GM19023 (cell line): ENCODE results near the gene EID2.
A peak's percentile ranks its signal among the peaks of the same experiment; 100 is the strongest.

ENCODE experiments used
- ATAC-seq: cut with Tn5 transposase; IDR thresholded peaks from one replicate; pipeline ENCODE4 v1.9.1; 2021; ENCODE audit warnings: mild to moderate bottlenecking, moderate library complexity; ENCODE audit not compliant: unreplicated experiment

The EID2 gene

DNA sequence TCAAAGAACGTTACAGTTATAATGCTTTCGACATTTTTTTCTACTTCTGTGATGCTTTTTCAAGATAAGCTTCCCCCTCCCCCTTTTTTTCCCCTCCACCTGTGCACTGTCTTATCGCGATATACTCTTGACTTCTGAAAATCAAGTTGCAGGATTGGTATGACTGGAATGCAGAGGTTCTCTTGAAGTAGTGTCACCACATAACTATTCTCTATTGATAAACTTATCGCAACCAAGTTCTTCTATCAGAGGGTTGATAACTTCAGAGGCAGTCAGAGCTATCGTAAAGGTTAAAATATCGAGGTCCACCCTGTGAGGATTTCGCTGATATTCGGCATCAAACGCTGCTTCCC is 820 bp downstream of the EID2 start:
- no peak for ATAC-seq

DNA sequence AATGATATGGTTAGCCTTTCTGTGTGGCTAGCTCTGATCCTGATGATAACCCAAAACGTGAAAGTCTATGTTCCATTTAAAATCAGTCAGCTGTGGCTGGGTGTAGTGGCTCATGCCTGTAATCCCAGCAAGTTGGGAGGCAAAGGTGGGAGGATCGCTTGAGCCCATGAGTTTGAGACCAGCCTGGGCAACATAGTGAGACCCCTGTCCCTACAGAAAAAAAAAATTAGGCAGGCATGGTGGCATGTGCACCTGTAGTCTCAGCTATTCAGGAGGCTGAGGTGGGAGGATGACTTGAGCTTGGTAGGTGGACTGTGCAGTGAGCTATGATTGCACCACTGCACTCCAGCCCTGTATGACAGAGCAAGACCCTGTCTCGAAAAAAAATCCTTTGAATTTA is 6.2 kb downstream of the EID2 start:
- no peak for ATAC-seq

DNA sequence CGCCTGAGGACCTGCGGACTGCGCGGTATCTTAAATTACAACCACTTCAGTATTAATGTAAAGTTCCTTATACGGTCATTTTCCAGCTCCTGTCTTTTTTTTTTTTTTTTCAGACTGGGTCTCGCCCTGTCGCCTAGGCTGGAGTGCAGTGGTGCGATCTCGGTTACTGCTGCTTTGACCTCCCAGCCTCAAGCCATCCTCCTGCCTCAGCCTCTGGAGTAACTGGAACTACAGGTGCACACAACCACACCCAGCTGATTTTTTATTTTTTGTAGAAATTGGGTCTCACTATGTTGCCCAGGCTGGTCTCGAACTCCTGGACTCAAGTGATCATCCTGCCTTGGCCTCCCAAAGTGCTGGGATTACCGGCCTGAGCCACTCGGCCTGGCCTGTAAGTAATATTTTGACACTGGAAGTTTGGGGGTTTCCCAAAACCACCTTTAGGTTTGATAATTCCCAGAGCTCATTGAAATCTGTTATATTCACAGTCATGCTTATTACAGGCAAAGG is 6.9 kb downstream of the EID2 start:
- no peak for ATAC-seq

DNA sequence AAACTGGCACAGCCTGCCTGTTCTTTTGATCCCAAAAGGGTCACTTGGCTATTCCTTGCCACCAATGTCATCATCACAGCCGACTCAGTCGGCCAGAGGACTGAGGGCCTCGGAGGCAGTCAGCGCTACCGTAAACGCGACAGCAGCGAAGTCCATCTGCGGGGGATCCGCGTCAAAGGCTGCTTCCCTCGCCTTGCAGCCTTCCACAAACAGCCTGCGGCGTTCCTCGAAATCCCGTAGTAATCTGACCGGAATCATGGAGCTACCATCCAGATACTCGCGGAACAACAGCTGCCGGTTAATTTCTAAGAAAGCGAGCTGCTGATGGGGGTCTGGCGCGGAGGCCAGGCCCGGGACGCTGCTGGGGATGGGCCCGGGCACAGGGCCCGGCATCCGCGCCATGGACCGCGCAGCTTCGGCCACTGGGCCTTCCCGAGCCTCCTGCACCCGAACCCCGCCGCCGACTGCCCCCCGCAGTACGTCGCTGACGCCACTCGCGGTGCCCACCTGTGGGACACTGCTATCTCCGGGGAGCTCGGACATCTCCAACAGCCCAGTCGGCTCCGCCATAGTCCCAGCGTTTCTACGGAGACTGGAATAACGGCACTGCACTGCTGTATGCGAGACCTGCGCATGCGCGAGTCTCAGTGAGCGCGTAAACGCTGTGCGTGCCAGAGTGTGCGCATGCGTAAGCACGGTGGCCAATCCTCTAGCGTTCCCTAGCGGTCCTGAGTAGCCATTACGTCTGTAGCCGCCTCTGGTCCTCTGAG is 7.5 kb downstream of the EID2 start, which contains the start of gene EID2B:
EID2B (minus strand) TSS at position 620 of the 770 bp plus-strand sequence; CDS start at position 570, 50 bp downstream.
- ATAC-seq, result peak; percentile 83

DNA sequence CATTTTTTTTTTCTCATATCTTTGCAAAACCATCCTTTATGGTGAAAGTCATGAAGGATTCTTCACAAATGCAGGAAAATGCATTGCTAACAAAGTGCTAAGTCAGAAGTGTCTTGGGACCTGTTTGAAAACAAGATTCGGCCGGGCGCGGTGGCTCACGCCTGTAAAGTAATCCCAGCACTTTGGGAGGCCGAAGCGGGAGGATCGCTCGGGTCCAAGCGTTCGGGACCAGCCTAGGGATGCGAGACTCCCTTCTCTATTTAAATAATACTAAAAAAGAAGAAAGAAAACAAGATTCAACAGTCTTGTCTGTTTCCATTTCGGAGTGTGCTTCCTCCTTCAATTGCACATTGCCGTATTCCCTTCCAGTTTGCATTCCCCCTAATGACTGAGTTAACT is 8.1 kb downstream of the EID2 start:
- no peak for ATAC-seq

DNA sequence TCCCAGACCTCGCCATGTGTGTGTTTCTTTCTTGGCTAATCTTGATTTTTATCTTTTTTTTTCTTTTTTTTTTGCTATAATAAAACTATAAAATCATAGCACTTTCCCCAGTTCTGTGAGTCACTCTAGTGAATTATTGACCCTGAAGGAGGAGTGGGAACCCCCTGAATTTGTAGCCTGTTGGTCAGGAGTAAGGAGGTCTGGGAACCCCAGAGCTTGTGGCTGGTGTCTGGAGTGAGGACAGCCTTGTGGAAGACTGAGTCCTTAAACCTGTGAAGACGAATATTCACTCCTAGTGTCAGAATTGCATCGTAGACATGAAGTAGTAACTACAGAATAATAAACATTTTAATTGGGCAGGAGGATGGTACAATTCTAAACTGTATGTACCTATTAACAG is 14.8 kb downstream of the EID2 start:
- ATAC-seq, result no peak

DNA sequence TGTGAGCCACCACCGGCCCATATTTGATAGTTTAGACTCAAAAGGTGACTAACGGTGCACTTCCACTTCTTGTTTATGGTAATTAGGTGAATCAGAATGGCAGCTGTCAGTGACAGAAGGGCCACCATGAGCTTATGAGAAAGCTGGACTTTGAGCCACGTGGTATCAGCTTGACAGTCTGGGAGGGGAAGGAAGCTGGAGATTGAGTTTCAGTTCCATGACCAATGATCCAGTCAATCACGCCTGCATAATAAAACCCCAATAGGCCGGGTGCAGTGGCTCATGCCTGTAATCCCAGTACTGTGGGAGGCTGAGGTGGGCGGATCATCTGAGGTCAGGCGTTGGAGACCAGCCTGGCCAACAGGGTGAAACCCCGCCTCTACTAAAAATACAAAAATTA is 15.5 kb downstream of the EID2 start:
- ATAC-seq, result no peak

DNA sequence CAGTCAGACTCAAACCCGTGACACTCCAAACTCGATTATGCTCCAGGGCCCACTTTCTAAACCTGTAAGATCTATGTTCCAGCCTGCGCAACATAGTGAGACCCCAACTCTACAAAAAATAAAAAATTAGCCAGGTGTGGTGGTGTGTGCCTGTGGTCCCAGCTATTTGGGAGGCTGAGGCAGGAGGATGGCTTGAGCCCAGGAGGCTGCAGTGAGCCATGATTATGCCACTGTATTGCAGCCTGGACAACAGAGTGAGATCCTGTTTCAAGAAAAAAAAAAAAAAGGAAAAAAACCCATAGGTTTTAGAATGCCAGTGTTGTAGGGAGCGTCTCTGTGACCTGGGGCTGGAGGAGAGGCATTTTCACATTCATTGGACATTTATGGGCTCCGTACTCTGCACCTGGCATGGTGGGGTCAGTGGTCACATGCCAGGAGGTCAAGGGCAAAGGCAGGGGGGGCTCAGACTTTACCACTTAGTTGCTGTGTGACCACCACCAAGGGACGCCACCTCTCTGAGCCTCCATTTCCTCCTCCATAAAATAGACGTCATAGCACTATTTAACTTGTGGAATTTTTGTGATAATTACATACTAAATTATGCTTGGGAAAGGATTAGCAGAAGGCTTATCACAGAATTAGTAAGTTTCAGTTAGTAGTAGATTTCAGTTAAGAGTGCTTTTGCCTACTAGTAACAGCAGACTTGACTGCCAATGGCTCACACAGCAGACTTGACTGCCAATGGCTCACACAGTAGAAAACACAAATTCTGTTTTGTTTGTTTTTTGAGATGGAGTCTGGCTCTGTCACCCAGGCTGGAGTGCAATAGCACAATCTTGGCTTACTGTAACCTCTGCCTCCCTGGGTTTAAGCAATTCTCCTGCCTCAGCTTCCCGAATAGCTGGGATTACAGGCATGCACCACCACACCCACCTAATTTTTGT is 19.1 kb downstream of the EID2 start:
- ATAC-seq, result no peak

DNA sequence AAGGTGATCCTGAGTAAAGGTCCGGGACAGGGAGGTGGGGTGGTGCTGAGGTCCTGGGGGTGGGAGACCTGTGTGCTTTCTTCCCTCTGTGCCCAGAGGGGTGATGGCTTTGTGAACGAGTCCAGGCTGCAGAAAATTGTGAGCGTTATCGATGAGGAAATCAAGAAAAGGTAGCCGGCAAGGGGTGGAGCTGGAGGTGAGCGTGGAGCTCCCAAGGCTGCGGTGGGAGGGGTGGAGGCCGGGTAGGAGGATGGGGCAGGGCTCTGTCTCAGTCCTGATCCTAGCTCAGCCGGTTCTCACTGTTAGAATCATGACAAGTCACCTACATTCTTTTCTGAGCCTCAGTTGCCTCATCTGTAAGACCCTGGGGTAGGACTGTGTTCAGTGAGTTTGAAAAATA is 21.0 kb downstream of the EID2 start:
- ATAC-seq, result no peak

DNA sequence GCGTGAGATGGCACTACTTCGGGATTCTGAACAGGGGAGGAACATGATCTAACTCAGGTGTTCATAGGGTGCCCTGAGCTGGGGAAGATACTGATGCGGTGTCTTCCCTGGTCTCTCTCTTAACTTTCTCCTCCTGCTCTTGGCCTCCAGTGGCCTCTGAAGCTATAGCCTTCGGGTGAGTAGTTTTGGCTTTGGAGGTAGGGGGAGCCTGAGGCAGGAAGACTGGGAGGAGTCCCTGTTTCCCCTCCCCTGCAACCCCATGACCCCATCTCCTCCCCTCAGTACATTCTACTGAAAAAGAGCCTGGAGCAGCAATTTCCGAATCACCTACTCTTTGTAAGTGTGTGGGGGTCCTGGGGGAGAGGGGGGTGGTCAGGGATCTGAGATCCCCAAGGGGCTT is 21.5 kb downstream of the EID2 start:
- ATAC-seq, result no peak

DNA sequence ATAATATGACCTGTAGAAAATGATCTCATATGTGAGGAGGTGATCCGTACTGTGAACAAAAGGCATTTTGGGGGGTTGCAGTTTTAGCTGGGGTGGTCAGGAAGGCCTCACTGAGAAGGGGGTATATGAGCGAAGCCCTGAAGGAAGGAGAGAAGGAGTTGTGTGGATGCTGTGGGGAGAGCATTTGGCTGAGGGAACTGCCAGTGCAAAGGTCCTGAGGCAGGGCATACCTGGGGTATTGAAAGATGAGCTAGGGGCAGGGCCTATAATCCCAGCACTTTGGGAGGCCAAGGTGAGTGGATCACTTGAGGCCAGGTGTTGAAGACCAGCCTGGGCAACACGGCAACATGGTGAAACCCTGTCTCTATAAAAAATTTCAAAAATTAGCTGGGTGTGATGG is 22.5 kb downstream of the EID2 start:
- no peak for ATAC-seq

DNA sequence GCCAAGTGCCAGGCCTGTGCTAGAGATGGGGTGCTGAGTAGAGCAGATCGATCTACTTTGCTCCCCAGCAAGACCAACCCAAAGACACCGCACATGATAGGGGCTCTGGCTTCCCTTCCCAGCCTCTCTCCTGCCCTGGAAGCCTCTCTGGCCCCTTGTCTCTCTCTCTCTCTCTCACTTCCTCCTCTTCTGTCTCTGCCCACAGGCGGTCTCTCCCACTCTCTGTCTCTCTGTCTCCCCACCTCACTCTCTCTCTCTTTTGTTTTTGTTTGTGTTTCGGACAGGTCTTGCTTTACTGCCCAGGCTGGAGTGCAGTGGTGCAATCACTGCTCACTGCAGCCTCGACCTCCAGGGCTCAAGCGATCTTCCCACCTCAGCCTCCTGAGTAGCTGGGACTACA is 23.7 kb downstream of the EID2 start:
- ATAC-seq, result no peak

DNA sequence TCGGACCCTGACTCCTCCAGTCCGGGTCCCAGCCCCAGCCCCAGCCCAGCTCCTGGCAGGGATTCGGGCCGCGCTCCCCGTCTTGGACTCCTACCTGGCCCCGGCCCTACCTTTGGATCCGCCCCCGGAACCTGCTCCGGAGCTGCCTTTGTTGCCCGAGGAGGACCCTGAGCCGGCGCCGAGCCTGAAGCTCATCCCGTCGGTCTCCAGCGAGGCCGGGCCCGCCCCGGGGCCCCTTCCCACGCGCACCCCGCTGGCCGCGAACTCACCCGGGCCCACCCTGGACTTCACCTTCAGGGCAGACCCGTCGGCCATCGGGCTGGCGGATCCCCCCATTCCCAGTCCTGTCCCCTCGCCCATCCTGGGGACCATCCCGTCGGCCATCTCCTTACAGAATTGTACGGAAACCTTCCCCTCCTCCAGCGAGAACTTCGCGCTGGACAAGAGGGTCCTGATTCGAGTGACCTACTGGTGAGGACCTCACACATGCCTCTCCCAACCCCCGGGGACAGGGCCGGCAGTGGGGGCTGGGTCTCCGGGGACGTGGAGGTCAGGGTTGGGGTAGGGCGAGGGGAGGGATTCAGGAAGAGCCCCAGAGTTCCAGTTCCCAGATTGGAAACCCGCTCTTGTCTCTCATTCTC is 24.3 kb downstream of the EID2 start:
- ATAC-seq, result no peak

DNA sequence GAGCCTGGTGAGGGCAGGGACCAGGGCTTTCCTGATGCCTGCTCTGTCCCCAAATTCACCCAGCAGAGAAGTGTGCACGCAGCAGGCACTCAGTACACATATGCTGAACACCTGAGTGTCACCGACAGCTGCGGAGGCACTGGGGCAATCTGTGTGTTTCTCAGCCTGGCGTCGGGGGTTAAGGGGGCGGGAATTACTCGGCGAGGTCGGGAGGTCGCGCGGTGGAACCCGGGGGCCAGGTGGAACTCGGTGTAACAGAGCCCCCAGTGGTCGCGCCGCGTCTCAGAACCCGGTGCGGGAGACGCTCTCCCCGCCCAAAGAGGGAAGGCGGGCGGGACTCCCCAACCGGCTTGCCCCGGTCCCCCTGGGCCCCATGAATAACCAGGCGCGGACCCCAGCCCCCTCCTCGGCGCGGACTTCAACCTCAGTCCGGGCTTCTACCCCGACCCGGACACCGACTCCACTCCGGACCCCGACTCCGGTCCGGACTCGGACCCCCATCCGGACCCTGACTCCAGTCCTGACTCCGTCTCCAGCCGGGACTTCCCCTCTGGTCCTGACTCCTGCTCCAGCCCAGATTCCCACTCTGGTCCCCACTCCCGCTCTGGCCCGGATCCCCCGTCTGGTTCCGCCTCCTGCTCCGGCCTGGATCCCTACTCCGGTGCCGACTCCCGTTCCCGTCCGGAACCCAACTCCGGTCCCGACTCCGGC is 25.0 kb downstream of the EID2 start, which contains the start of gene SELENOV:
SELENOV (plus strand) TSS at position 300 of the 711 bp plus-strand sequence; CDS start at position 374, 74 bp downstream.
- ATAC-seq, result no peak

DNA sequence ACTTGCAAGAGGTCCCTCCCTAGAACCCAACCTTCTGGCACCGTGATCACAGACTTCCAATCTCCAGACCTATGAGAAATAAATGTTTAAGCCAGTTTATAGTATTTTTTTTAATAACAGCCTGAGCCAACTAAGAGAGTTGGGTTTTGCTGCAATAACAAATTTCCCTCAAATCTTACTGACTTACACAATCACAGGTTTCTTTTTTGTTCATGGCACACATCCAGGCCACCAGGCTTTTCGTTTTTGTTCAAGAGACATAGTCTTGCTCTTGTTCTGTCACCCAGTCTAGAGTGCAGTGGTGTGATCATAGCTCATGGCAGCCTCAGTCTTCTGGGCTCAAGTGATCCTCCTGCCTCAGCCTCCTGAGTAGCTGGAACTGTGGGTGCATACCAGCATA is 27.0 kb downstream of the EID2 start:
- no peak for ATAC-seq

DNA sequence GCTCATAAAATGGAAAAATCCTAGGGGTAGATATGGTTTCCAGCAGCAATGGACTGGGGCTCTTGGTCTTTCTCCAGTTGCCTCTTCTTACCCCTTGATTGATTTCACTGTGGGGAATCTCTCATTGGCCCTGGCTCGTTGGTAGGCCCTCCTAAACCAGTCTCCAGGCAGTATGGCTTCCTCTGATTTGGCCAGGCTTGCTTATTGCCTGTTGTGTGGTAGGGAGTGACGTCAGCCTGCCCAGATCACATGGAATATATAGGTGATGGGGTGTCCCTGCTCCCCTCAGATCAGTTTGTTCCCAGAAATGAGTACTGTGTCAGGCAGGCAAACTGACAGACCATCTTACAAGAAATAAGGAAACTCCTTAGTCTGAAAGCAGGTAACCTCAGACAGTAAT is 30.7 kb downstream of the EID2 start:
- no peak for ATAC-seq

DNA sequence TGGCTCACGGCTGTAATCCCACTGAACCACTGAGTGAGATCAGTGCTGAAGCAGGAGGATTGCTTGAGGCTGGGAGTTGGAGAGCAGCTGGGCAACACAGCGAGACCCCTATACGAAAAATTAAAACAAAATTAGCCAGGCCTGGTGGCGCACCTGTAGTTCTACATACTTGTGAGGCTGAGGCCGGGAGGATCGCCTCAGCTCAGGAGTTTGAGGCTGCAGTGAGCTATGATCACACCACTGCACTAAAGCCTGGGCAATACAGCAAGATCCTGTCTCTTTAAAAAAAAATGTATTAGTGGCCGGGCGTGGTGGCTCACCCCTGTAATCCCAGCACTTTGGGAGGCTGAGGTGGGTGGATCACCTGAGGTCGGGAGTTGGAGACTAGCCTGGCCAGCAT is 31.3 kb downstream of the EID2 start:
- ATAC-seq, result no peak

DNA sequence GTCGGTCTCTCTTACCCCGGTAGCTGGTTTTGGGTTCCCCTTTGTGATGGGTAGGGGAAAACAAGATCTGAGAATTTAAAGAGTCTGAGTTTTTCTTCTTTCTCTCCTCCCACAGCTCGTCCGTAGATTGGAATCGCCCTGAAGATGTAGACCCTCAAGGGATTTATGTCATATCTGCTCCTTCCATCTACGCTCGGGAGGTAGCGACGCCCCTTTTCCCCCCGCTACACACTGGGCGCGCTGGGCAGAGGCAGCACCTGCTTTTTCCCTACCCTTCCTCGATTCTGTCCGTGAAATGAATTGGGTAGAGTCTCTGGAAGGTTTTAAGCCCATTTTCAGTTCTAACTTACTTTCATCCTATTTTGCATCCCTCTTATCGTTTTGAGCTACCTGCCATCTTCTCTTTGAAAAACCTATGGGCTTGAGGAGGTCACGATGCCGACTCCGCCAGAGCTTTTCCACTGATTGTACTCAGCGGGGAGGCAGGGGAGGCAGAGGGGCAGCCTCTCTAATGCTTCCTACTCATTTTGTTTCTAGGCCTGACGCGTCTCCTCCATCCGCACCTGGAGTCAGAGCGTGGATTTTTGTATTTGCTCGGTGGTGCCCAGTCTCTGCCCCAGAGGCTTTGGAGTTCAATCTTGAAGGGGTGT is 32.1 kb downstream of the EID2 start:
- ATAC-seq, result no peak

DNA sequence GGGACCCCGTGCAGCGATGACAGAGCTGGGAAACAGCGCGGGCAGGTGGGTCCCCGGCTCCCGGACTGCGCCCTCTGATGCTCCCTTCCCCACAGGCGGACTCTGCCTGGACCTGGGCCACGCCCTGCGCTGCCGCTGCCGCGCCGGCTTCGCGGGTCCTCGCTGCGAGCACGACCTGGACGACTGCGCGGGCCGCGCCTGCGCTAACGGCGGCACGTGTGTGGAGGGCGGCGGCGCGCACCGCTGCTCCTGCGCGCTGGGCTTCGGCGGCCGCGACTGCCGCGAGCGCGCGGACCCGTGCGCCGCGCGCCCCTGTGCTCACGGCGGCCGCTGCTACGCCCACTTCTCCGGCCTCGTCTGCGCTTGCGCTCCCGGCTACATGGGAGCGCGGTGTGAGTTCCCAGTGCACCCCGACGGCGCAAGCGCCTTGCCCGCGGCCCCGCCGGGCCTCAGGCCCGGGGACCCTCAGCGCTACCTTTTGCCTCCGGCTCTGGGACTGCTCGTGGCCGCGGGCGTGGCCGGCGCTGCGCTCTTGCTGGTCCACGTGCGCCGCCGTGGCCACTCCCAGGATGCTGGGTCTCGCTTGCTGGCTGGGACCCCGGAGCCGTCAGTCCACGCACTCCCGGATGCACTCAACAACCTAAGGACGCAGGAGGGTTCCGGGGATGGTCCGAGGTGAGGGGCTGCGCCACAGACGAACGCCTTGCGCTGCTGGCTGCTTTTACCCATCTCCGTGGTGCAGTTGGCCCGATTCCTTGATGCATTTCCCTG is 32.8 kb downstream of the EID2 start:
- no peak for ATAC-seq

DNA sequence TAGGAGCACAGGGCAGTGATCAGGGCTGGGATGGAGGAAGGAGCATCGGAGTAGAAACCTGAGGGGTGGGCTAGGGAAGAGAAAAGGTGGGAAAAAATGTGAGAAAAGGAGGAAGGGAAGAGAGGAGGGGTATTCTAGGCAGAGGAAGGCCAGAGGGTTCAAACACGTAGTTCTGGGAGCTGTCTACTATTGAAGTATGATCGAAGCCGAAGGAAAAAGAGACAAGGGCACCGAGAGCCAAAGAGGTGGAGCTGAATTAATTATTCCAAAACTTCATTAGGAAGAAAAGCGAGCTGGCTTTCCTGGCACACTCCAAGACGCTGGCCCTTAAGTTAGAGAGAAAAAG is 33.4 kb downstream of the EID2 start:
- no peak for ATAC-seq
